NOMO-1 treated with dmso at 0.1 percent for 144 hours (cell line): ENCODE results near the gene CMPK1.
A peak's percentile ranks its signal among the peaks of the same experiment; 100 is the strongest.
"Not testable (repeated sequence)": the region's sequence is repeated elsewhere in the genome, so short reads cannot be mapped to it uniquely, and the experiment has no call there.

ENCODE experiments used
- DNase-seq: peaks from one replicate; lab custom pipeline; 2025; ENCODE audit not compliant: unreplicated experiment; lab: John Stamatoyannopoulos, UW

The CMPK1 gene, protein sequence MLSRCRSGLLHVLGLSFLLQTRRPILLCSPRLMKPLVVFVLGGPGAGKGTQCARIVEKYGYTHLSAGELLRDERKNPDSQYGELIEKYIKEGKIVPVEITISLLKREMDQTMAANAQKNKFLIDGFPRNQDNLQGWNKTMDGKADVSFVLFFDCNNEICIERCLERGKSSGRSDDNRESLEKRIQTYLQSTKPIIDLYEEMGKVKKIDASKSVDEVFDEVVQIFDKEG

DNA sequence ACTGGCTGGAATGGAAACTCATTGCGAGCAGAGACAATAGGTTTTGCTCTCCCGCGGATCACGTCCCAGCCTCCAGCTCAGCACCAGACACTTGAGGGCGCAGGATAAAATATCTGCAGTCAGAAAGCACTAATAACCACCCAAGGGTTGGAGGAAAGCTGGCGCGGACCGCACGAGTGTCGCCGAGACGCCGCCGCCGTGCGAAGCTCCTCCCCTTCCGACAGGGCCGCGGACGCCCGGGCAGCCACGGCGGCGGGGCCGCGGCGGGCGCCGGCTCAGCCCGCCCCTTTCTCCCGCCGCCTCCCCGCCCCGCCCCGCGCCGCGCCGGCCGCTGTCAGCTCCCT is at the start of gene CMPK1:
Gene CMPK1, plus strand, starts transcription at position 213 of the 344 bp plus-strand sequence. CDS start 156 bp downstream, outside the sequence.
- peak; percentile 86 for DNase-seq

DNA sequence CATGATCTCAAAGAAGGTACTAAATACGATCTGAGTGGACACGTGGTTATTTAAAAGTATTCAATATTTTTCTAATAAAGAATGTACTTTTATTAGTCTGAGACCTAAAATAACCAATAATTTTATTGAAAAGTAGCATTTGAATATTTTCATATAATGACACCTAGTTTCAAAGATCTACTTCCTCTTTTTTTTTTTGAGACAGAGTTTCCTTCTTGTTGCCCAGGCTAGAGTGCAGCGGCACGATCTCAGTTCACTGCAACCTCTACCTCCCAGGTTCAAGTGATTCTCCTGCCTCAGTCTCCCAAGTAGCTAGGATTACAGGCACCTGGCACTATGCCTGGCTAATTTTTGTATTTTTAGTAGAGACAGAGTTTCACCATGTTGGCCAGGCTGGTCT is 45.5 kb upstream of the CMPK1 start:
- peak; percentile 3 for DNase-seq

DNA sequence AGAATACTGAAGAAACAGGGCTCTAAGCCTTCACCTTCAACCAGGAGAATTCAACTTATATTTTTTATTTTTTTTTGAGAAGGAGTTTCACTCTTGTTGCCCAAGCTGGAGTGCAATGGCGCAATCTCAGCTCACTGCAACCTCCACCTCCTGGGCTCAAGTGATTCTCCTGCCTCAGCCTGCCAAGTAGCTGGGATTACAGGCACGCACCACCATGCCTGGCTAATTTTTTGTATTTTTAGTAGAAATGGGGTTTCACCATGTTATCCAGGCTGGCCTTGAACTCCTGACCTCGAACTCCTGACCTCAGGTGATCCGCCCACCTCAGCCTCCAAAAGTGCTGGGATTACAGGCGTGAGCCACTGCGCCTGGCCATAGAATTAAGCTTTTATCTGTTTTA is 38.7 kb upstream of the CMPK1 start:
- not testable (repeated sequence) for DNase-seq

DNA sequence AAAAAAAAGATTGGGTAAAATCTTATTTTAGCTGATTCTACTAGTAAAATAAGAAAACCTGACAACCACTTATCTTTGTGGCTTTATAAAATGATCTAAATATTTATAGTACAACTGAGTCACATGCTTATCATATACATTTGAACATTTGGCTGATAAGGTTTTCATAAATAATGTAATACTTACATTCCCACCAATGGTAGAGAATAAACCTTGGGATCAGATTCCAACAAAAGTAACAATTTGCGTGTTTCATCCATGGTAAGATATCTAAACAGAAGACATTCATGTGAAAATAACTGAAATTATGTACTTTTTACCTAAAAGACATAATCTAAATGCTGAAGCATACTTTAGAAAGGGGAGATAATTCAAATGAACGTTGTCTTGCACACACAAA is 38.0 kb upstream of the CMPK1 start:
- DNase-seq: no peak

DNA sequence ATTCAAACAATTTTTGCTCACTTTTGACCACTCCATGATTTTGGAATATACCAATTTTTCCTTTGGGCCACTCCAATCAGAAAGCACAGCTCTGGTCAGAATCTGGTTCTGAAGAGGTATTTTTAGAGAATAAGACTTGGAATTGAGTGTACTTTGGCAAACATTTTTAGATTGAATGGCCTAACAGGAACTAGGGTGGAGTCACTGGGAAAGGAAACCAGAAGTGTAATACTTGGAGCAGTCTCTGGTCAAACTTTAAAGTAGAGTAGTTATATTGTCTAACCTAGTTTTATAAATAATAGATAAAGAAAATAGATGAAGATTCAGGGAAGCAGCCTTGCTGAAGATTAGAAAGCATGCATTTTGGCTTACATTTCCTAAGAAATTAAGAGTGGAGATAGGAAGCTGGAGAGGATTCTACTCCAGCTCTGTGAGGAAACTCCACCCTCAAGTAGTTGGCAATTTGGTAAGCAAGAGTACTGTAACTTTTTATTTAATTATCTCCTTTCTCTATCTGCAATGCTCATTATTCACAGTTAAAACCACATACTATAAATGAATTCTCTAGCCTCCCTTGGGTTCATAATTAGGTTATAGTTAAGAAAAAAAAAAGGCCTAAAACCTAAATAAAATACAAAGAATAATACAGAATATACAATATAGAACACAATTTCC is 35.4 kb upstream of the CMPK1 start:
- no peak for DNase-seq

DNA sequence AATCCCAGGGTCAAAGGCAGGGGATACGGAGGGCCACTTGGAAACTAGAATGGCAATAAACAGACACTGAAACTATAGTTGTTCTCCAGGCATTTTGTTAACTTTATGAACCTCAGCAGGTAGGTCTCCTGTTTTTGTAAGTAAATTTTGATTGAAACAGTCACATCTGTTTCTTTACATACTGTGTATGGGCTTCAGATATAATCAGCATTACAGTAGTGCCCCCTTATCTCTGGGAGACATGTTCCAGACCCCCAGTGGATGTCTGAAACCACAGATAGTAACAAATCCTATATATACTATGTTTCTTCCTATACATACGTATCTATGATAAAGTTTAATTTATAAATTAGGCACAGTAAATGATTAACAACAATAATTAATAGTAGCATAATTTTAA is 31.1 kb upstream of the CMPK1 start:
- DNase-seq: no peak

DNA sequence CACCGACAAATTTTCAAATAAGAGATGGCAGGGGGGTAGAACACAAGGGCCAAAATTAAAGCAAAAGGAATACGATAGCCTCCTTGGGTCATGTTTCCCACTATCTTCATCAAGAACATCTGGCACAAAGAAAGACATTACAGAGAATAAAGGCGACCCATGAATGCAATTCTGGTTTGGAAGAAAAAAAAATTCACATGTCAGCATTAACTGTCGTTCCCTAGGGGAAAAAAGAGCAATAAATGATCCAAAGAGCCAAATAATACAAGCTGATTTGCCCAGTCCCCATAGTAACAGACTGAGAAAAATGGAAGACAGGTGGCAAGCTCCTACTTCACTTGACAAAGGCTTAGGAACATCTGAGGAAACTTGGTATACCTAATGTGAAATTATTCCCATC is 24.2 kb upstream of the CMPK1 start:
- no peak for DNase-seq

DNA sequence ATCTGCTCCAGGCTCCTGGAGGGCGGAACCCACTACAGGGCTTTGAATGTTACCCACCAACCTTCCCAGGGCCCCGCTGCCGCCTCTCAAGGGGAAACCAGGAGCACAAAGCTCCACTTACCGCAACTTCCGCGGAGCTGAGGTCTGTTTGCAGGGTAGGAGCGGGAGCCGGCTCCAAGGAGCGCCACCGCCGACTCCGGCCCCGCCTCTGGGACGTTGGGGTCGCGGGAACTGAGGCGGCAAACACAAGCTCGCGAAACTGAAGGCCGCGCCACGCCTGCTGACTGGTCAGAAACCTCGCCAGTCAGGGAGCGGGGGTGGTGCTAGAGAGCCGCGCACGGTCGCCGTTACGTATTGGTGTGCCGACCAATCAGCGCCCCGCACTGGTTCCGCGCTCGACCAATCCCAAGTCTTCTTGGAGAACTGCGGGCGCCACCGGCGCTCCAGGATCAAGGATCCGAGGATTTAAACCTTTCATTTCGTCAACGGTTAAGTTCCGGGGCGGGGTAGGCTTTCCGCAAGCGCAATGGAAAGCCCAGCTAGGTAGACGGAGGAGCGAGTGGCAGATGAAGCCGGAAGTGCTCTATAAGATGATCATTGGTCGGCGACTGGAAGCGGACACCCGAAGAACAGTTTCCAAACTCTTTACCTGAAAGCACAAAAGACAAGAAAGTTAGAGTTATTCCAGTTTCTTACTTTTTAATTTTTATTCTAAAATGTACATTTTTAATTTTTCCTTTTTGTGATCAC is 19.5 kb upstream of the CMPK1 start, which contains the start of gene STIL:
Gene STIL, minus strand, starts transcription at position 233 of the 750 bp plus-strand sequence. CDS start 3,828 bp downstream, outside the sequence.
- DNase-seq: peak; percentile 99

DNA sequence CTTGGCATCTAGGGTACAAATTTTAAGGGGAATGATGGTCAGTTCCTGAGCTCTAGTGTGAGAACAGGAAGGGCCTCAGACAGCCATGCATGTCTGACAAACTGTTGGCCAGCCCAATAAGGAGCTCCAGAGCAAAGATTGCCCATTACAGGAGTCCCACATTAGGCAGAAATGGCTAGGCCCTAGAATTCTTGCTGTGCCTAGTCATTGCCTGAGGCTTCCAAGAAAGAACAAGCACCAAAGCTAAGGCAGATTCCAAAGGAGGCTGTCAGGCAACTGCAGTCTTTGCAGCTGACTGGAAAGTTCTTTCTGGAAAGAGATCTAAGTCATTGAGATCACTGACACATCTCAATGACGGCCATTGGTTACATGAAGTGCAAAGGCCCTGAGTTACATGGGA is 15.7 kb upstream of the CMPK1 start:
- no peak for DNase-seq

DNA sequence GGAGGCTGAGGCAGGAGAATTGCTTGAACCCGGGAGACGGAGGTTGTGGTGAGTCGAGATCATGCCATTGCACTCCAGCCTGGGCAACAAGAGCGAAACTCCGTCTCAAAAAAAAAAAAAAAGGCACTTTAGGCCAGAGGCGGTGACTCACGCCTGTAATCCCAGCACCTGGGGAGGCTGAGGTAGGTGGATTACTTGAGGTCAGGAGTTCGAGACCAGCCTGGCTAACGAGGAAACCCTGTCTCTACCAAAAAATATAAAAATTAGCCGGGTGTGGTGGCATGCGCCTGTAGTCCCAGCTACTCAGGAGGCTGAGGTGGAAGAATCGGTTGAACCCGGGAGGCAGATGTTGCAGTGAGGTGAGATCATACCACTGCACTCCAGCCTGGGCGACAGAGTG is 13.6 kb upstream of the CMPK1 start:
- not testable (repeated sequence) for DNase-seq

DNA sequence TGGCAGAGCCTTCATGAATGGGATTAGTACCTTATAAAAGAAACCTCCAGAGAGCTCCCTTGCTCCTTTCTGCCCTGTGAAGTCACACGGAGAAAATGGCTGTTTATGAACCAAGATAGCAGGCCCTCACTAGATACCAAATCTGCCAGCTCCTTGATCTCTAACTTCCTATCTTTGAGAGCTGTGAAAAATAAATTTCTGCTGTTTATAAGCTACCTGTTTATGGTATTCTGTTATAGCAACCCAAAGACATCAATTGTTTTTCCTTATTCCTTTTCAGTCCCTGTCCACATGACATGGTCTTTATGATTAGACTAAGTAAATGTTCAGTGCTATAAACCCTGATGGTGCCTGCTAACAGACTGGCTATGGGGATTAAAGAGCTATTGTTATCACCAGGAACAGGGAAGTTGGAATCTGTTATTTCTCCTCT is 10.0 kb upstream of the CMPK1 start:
- DNase-seq: no peak

DNA sequence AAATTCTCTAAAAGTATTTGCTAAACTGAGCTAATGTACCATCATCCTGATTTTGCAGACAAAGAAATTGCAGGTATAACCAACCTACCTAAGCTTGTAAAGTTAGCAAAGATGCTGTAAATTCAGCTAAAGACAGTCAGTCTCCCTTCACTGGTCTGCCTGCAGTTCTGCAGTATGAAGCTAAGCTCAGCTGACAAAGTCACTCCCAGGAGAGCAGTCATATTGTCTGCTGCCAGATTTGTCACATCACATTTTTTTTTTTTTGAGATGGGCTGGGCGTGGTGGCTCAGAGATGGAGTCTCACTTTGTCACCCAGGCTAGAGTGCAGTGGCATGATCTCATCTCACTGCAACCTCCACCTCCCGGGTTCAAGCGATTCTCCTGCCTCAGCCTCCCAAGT is 8.9 kb upstream of the CMPK1 start:
- DNase-seq: no peak

DNA sequence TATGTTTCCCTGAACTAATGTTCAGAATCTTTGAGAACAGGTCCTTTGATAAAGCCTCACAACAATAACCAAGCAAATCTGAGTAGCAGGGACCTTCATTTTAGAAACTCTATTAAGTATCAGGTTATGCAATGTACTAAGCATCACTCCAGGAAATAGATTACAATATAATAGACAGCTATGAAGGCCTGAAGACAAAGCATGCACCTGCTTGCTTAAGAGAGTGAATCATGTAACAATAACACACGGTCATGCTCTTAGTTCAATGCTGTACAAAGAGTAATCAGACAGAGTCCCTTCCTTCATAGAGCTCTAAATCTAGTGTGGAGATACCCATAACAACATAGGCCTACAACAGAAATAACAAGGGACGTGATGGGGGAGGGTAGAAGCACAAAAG is 8.1 kb upstream of the CMPK1 start:
- no peak for DNase-seq

DNA sequence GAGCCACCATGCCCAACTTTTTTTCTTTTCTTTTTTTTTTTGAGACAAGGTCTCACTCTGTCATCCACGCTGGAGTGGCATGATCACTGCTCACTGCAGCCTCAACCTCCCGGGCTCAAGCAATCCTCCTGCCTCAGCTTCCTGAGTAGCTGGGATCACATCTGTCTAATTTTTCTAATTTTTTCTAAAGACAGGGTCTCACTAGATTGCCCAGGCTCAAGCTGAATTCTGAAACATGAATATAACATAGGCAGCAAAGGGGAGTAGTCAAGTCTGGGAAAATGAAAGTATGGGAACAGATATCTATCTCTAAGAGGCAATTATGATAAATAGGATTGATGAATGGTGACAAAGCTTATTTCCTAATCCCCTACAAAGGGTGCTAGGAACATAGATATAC is 7.3 kb upstream of the CMPK1 start:
- no peak for DNase-seq

DNA sequence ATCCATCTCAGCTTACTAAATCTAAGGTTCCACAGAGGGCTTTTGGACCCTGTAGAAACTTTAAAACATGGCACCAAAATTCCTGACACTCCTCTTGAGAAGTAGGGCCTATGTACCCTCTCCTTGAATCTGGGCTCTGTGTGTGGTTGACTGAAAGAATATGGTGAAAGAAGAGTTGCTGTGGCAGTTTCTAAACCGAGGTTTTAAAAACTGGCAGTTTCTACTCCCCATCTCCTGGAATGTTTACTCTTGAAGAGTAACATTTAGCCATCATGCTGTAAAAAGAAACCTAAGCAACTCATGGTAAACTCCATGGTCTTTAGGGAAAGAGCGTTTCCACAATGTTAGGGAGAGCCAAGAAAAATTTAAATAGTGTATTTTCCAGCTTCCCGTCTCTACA is 4.6 kb upstream of the CMPK1 start:
- no peak for DNase-seq

DNA sequence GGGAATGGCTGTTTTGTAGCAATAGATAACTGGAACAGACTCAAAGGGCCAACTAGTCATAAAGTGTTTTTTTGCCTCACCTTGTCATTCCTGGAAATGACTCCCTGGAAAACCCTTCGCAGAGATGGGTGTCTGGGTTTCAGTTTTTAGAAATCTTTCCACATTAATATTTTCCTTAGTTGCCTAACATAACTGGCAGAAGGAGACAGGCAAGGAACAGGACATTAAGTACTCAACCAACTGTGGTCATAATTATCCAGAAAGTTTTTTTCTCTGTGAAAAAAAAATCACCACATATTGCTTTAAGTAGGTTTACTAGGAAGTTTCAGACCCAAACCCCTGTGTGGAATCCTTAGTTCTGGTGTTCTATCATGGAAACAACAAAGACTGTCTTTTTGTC is 3.4 kb upstream of the CMPK1 start:
- DNase-seq: no peak

DNA sequence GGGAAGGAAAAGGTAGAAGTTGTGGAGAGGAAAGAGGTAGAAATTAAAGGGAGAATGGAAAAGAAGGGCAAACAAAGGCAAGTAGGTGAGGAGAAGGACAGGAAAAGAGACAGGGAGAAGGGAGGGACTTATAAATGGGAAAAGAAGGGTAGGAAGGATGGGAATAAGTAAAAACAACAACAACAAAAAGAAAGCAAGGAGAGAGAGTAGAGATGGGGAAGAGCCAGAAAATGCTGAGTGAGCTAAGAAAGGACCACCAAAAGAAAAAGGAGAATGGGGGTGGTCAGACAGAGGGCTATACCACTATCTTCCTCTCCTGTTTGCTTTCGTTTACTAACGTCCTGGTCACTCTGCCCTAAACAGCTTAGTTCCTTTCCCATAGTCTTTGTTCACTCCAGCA is 1.7 kb upstream of the CMPK1 start:
- no peak for DNase-seq

DNA sequence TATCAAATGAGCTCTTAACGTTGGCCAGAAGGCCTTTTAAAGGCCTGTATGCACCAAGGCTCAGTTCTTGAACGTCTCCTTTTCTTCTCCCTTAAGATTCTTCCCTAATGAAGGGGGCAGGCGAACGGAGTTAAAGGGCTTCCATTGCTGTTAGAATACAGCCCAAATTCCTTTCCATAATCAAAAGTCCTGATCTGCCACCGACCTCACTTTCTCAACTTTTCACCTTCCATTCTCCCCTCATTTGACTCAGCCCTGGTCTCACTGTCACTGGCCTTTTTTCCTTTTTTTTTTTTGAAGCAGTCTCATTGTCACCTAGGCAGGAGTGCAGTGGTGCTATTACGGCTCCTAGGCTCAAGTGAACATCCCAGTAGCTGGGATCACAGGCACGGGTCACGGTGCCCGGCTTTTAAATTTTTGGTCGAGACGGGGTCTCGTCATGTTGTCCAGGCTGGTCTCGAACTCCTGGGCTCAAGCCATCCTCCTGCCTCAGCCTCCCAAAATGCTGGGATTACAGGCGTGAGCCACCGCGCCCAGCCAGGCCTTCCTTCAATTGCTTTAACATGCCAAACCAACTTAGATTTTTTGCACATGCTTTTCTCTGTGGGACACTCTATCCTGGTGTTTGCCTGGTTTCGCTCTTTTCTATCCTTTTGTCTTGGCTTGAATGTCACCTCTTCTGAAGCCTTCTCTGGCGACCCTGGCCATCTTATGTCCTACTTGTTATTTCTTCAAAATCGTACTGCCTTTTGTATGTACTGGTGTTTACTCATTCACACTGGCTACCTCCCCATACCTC is 612 bp upstream of the CMPK1 start:
- DNase-seq: no peak

DNA sequence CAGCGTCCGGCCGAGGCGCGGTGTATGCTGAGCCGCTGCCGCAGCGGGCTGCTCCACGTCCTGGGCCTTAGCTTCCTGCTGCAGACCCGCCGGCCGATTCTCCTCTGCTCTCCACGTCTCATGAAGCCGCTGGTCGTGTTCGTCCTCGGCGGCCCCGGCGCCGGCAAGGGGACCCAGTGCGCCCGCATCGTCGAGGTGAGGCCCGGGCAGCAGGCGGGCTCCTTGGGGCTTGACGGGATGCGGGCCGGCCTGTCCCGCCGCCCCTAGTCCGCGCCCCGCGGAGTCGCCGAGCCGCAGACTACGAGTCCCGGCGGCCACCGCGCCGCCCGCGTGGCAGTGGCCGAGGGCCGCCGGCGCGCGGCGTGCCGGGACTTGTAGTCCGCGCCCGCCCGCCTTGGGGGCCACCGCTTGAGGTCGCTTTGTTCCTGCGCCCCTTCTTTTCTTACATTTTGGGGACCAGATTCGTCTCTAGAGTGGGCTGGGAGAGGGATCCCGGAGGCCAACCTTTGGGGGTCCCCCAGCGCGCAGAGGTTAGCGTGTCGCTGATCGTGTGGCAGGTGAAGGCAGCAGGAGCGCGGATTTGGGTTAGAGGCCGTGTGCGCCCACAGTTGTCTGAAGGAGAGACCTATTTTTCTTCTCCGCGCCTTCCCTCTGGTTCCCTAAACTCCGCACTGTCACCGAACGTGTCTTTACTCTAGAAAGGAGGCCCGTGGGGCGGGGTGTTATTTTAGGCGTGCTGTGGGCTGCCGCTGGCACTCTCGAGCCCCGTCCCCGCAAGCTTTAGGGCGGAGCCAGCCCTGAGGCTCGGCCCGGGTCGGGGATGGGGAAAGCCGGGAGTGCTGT is 553 bp downstream of the CMPK1 start:
- DNase-seq: peak; percentile 76

DNA sequence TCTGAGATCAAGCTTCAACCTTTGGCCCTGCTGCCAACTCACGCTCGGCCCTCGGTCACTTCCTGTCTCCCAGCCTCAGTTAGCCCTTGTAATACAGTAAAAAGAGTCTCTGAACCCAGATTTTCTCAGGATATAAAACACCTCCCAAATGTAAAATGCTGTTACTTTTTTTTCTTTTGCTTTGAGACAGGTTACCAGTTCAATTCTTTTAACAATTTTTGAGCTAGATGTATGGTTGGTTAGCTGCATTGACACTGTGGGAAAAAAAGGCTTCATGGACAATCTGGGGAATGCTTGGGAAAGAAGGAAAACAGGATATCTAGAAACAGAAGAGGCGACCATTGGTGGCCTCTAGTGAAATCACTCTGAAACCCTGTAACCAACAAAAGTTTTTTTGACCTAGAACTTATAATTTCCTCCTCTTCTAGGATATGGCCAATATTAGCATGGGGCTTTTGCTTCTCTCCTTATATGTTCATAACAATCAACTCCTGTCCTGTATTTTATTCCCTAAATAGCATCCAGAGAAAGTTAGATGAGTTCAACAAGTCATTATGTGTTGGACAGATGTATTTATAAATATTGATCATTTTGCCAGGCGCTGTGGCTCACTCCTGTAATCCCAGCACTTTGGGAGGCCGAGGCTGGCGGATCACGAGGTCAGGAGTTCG is 1.3 kb downstream of the CMPK1 start:
- no peak for DNase-seq
